PC-3 (cell line): ENCODE results near the gene SH3BP5L. TPM values are rescaled to one million over a fixed set of nuclear protein-coding genes. Genes with fewer than 3 reads are reported as not detected.

Experiments used
- ATAC-seq: fragments of 200-7000 bp; cut with Tn5 transposase; 2 replicates; pipeline ENCODE4 v1.9.1; 2020; ENCODE audit warnings: mild to moderate bottlenecking, moderate library complexity
- BruUV-seq: library from RNA; stranded (reverse); fragments of 400-500 nt; replicated peaks from 2 replicates; lab custom pipeline; 2021; lab: Mats Ljungman, UMichigan
- CTCF ChIA-PET: fragments of 300-600 bp; sonication (Branson Sonifier 250); formaldehyde crosslinking; loops from one replicate; lab custom pipeline; 2022; ENCODE audit warnings: antibody characterized with exemption; lab: Charles Lee
- POLR2A ChIA-PET: fragments of 300-600 bp; sonication (Branson Sonifier 250); formaldehyde crosslinking; loops from one replicate; lab custom pipeline; 2022; ENCODE audit warnings: antibody characterized with exemption; ENCODE audit not compliant: unreplicated experiment; lab: Charles Lee
- DNase-seq: peaks from one replicate; pipeline ENCODE4 v3.0.0-alpha.2; 2015
- H2AFZ ChIP-seq: fragments of 300-600 bp; sonication (generic); 2 replicates; pipeline ENCODE4 v1.6.0; 2016; ENCODE audit warnings: antibody characterized with exemption, low read length
- H3F3A ChIP-seq: fragments of 300-600 bp; sonication (generic); one replicate; pipeline ENCODE4 v1.6.0; 2017; ENCODE audit warnings: antibody characterized with exemption, low read length, control low read depth, mild to moderate bottlenecking; ENCODE audit not compliant: unreplicated experiment
- H3K27ac ChIP-seq: fragments of 300-600 bp; sonication (generic); 2 replicates; pipeline ENCODE4 v1.5.1; 2016; ENCODE audit warnings: mild to moderate bottlenecking, low read length
- H3K27me3 ChIP-seq: fragments of 300-600 bp; sonication (generic); 2 replicates; pipeline ENCODE4 v1.6.1; 2016; ENCODE audit warnings: low read length, mixed read lengths
- H3K36me3 ChIP-seq: fragments of 300-600 bp; sonication (generic); 2 replicates; pipeline ENCODE4 v1.6.1; 2016; ENCODE audit warnings: low read depth, mixed run types, low read length, mixed read lengths
- H3K4me1 ChIP-seq: fragments of 300-600 bp; sonication (generic); 2 replicates; pipeline ENCODE4 v1.5.1; 2016; ENCODE audit warnings: low read length; ENCODE audit not compliant: insufficient read depth
- H3K4me2 ChIP-seq: fragments of 300-600 bp; sonication (generic); 2 replicates; pipeline ENCODE4 v1.6.0; 2016; ENCODE audit warnings: low read length
- H3K4me3 ChIP-seq: fragments of 300-600 bp; sonication (generic); 2 replicates; pipeline ENCODE4 v1.5.1; 2016; ENCODE audit warnings: mild to moderate bottlenecking, low read length, mixed read lengths
- H3K79me2 ChIP-seq: fragments of 300-600 bp; sonication (generic); 2 replicates; pipeline ENCODE4 v1.6.1; 2017; ENCODE audit warnings: low read length, mixed read lengths
- H3K9ac ChIP-seq: fragments of 300-600 bp; sonication (generic); 2 replicates; pipeline ENCODE4 v1.6.0; 2016; ENCODE audit warnings: mild to moderate bottlenecking, low read length
- H3K9me2 ChIP-seq: fragments of 300-600 bp; sonication (generic); replicated peaks from 2 replicates; pipeline ENCODE4 v1.6.1; 2016; ENCODE audit warnings: mixed run types, low read length, mixed read lengths
- H3K9me3 ChIP-seq: fragments of 300-600 bp; sonication (generic); 2 replicates; pipeline ENCODE4 v1.6.1; 2016; ENCODE audit warnings: low read length, mixed read lengths
- H4K20me1 ChIP-seq: fragments of 300-600 bp; sonication (generic); 2 replicates; pipeline ENCODE4 v1.6.1; 2016; ENCODE audit warnings: low read length, mixed read lengths
- CTCF ChIP-seq: fragments of 300-600 bp; sonication (generic); conservative IDR thresholded peaks from 2 replicates; pipeline ENCODE4 v1.5.1; 2017; ENCODE audit warnings: antibody characterized with exemption, low read depth, mild to moderate bottlenecking, low read length
- EZH2 ChIP-seq: fragments of 300-600 bp; sonication (generic); IDR thresholded peaks from one replicate; pipeline ENCODE4 v1.6.1; 2017; ENCODE audit warnings: antibody characterized with exemption, mild to moderate bottlenecking, low read length; ENCODE audit not compliant: unreplicated experiment
- EZH2phosphoT487 ChIP-seq: fragments of 300-600 bp; sonication (generic); IDR thresholded peaks from 2 replicates; pipeline ENCODE4 v1.6.1; 2018; ENCODE audit warnings: mild to moderate bottlenecking, antibody characterized with exemption, low read length, borderline replicate concordance
- intact Hi-C: fragments of 100-400 bp; cut with micrococcal nuclease; formaldehyde crosslinking; loops from 2 replicates; pipeline ENCODE4 v1.9.0; 2023
- total RNA-seq: library from RNA; depleted of rRNA; stranded (reverse); fragments of >200 nt; gene quantifications from 2 replicates; pipeline ENCODE4 v1.2.3, GENCODE V29; 2014

Gene SH3BP5L
- total RNA-seq, 1 experiment from 2014 or later, result 63.5 TPM

DNA sequence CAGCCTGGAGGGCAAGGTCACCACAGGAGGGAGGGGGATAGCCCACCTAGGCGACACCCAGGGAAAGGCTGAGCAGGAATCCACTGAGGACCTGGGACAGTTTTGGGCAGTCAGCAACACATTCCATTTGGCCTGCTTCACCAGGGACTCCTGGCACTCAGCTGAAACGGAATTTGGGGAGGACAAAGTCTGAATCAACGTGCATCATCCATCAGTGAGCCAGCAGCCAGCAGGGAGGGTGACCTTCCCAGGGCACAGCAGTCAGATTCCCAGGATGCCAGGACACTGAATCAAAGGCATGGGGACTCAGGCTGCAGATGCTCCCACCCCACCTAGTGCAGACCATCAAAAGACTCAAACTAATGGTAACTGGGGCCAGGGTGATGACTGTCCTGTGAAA lies 4.6 kb downstream of the SH3BP5L start:
- peaks cover 53% of the 10 kb centered on the region for H3K4me1 ChIP-seq
- H3K36me3 ChIP-seq, result peaks cover 45% of the 10 kb centered on the region
- no peak overlapping the region for H2AFZ ChIP-seq
- DNase-seq (peak; percentile 97), ATAC-seq (peak; percentile 31)
- TF ChIP-seq CTCF, result no peak
- TF ChIP-seq EZH2phosphoT487, result no peak
- no peak for TF ChIP-seq EZH2
- H3K9me2 ChIP-seq, result no peaks in the 10 kb centered on the region
- BruUV-seq, result no TSS peak
- H3K79me2 ChIP-seq, result peaks cover 92% of the 10 kb centered on the region
- no peaks in the 10 kb centered on the region for H4K20me1 ChIP-seq
- 0 out of 2 replicates have a peak overlapping the region, but pooled peaks have one; percentile 4 for H3K9ac ChIP-seq
- CTCF ChIA-PET, result interaction anchor here (0.6 kb wide), 1 partner anchor 21 kb away, joined by 3 read pairs; no protein-coding TSS in a partner anchor
- H3K9me3 ChIP-seq, result no peaks in the 10 kb centered on the region
- H3F3A ChIP-seq, result peaks cover 5% of the 10 kb centered on the region
- no peaks in the 10 kb centered on the region for H3K27me3 ChIP-seq
- peak overlapping the region; percentile 88 for H3K4me2 ChIP-seq
- intact Hi-C loops, result loop anchor here (5.0 kb wide), 1 partner anchor 119 kb away; the partner anchor contains the start of gene OR14I1
- POLR2A ChIA-PET, result interaction anchor here (0.6 kb wide), 1 partner anchor 28 kb away, joined by 3 read pairs; no protein-coding TSS in a partner anchor
- peak overlapping the region; percentile 85 for H3K27ac ChIP-seq
- H3K4me3 ChIP-seq, result peak overlapping the region; percentile 73; the same call in 1 of the 2 replicates

DNA sequence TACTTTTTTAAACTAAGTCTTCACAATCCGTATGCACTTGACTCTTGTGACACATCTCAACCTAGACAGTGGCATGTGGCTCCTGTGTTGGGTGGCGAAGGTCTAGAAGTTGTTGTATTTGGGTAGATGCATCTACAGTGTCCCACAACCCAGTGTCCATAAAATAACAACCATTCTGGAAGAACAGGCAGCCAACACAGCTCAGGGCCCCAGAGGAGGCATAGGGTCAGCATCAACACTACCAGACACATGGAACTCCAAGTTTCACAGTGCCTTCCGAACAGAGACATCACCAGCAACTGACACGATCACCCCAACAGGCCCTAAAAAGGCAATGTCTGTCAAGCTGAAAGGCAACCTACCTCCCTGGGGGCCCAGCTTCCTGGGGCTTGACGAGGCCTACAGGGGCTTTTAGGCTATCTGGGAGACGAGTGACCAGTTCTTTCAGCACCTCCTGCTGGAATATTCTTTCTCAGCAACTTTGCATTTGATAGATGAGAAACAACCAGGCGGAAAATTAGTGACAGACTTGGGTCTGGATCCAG lies 5.6 kb downstream of the SH3BP5L start:
- Histone ChIP-seq H3K9me3 (no peaks in the 10 kb centered on the region), H2AFZ (no peak overlapping the region), H3K36me3 (peaks cover 55% of the 10 kb centered on the region), H3K4me2 (peak overlapping the region; percentile 88), H3K79me2 (peaks cover 86% of the 10 kb centered on the region), H3K4me3 (no peak overlapping the region), H3K9ac (no peak overlapping the region), H3K4me1 (peaks cover 53% of the 10 kb centered on the region), H3K27me3 (no peaks in the 10 kb centered on the region), H3K27ac (peak overlapping the region; percentile 53; the same call in 1 of the 2 replicates), H3F3A (peaks cover 5% of the 10 kb centered on the region), H3K9me2 (no peaks in the 10 kb centered on the region), H4K20me1 (no peaks in the 10 kb centered on the region)
- DNase-seq, result no peak
- ChIA-PET POLR2A (no interaction called here), CTCF (no interaction called here)
- intact Hi-C loops, result loop anchor here (5.0 kb wide), 1 partner anchor 118 kb away; the partner anchor contains the start of gene OR14I1
- ATAC-seq, result no peak
- no TSS peak for BruUV-seq
- TF ChIP-seq CTCF (peak; percentile 27; the same call in 1 of the 2 replicates), EZH2 (no peak)
